Neural cell (in vitro differentiated cells): ENCODE data around the gene CMKLR1. TPM values are rescaled to one million over a fixed set of nuclear protein-coding genes. Genes with fewer than 3 reads are reported as not detected.

ENCODE experiments used
- H2AFZ ChIP-seq: fragments of 200-600, 300-800 bp; sonication (generic), shearing (Covaris generic); 2 replicates; pipeline ENCODE4 v1.6.0; 2014; ENCODE audit warnings: low read depth, mild to moderate bottlenecking, antibody characterized with exemption, low read length, moderate library complexity
- H3F3A ChIP-seq: fragments of 200-600 bp; shearing (Covaris generic); 2 replicates; pipeline ENCODE4 v1.6.1; 2016; ENCODE audit warnings: mild to moderate bottlenecking, moderate library complexity, mixed read lengths, antibody characterized with exemption, low read length; ENCODE audit not compliant: insufficient read depth, poor library complexity, severe bottlenecking
- H3K27ac ChIP-seq: fragments of 200-600, 300-800 bp; sonication (generic), shearing (Covaris generic); 2 replicates; pipeline ENCODE4 v1.5.1; 2014; ENCODE audit warnings: mild to moderate bottlenecking, low read length, moderate library complexity
- H3K27me3 ChIP-seq: fragments of 300-800, 200-600 bp; sonication (generic), shearing (Covaris generic); 2 replicates; pipeline ENCODE4 v1.6.0; 2014; ENCODE audit warnings: mild to moderate bottlenecking, low read depth, low read length, moderate library complexity; ENCODE audit not compliant: insufficient read depth
- H3K36me3 ChIP-seq: fragments of 300-800, 200-600 bp; sonication (generic), shearing (Covaris generic); 2 replicates; pipeline ENCODE4 v1.5.1; 2014; ENCODE audit warnings: mild to moderate bottlenecking, antibody characterized with exemption, low read length, moderate library complexity; ENCODE audit not compliant: insufficient read depth
- H3K4me2 ChIP-seq: fragments of 300-800, 200-600 bp; sonication (generic), shearing (Covaris generic); 2 replicates; pipeline ENCODE4 v1.6.0; 2014; ENCODE audit warnings: mild to moderate bottlenecking, low read length
- H3K4me3 ChIP-seq: fragments of 300-800, 200-600 bp; sonication (generic), shearing (Covaris generic); 2 replicates; pipeline ENCODE4 v1.5.1; 2014; ENCODE audit warnings: mild to moderate bottlenecking, low read length, moderate library complexity
- H3K79me2 ChIP-seq: fragments of 200-600 bp; shearing (Covaris generic); replicated peaks from 2 replicates; pipeline ENCODE4 v1.6.0; 2014; ENCODE audit warnings: mild to moderate bottlenecking, low read length, moderate library complexity; ENCODE audit not compliant: insufficient read depth
- H3K9ac ChIP-seq: fragments of 300-800, 200-600 bp; sonication (generic), shearing (Covaris generic); 2 replicates; pipeline ENCODE4 v1.6.1; 2016; ENCODE audit warnings: mild to moderate bottlenecking, low read length, mixed read lengths
- H3K9me2 ChIP-seq: fragments of 200-600 bp; shearing (Covaris generic); 2 replicates; pipeline ENCODE4 v1.6.1; 2016; ENCODE audit warnings: mild to moderate bottlenecking, low read length, mixed read lengths; ENCODE audit not compliant: insufficient read depth
- H3K9me3 ChIP-seq: fragments of 200-600, 300-800 bp; sonication (generic), shearing (Covaris generic); 2 replicates; pipeline ENCODE4 v1.6.1; 2016; ENCODE audit warnings: mild to moderate bottlenecking, mixed run types, low read length, moderate library complexity, mixed read lengths
- H4K20me1 ChIP-seq: fragments of 200-600 bp; shearing (Covaris generic); 2 replicates; pipeline ENCODE4 v1.6.1; 2016; ENCODE audit warnings: mild to moderate bottlenecking, mixed run types; ENCODE audit not compliant: insufficient read depth
- EP300 ChIP-seq: fragments of 450-650 bp; conservative IDR thresholded peaks from 2 replicates; pipeline ENCODE4 v1.6.1; 2014; ENCODE audit warnings: antibody characterized with exemption, mild to moderate bottlenecking, moderate library complexity; ENCODE audit not compliant: poor library complexity, severe bottlenecking
- EZH2 ChIP-seq: fragments of 200-600, 300-800 bp; shearing (Covaris generic), sonication (generic); IDR thresholded peaks from 2 replicates; pipeline ENCODE4 v1.6.1; 2014; ENCODE audit warnings: antibody characterized with exemption, low read length, borderline replicate concordance, mild to moderate bottlenecking; ENCODE audit not compliant: insufficient read depth, poor library complexity, severe bottlenecking
- MXI1 ChIP-seq: fragments of 450-650 bp; conservative IDR thresholded peaks from 2 replicates; pipeline ENCODE4 v1.6.1; 2014; ENCODE audit warnings: antibody characterized with exemption, mild to moderate bottlenecking; ENCODE audit not compliant: poor library complexity, severe bottlenecking
- POLR2AphosphoS5 ChIP-seq: IDR thresholded peaks from 2 replicates; pipeline ENCODE4 v1.6.1; 2012
- RAD21 ChIP-seq: fragments of 450-650 bp; conservative IDR thresholded peaks from 2 replicates; pipeline ENCODE4 v1.6.1; 2014; ENCODE audit warnings: antibody characterized with exemption, mild to moderate bottlenecking, moderate library complexity
- SMC3 ChIP-seq: fragments of 450-650 bp; conservative IDR thresholded peaks from 2 replicates; pipeline ENCODE4 v1.6.1; 2014; ENCODE audit warnings: antibody characterized with exemption, mild to moderate bottlenecking, moderate library complexity; ENCODE audit not compliant: poor library complexity
- TAF1 ChIP-seq: IDR thresholded peaks from 2 replicates; pipeline ENCODE4 v1.6.1; 2012; ENCODE audit warnings: low read depth
- polyA plus RNA-seq: library from polyadenylated mRNA; depleted of rRNA; stranded (reverse); fragments of >200 nt; gene quantifications from 2 replicates; pipeline ENCODE4 v1.2.3, GENCODE V29; 2014
- TF ChIP-seq, protein P1 (sequence below): IDR thresholded peaks from 2 replicates; pipeline ENCODE4 v1.6.1; 2012; ENCODE audit warnings: borderline replicate concordance
- TF ChIP-seq, protein P2 (sequence below): fragments of 450-650 bp; IDR thresholded peaks from 2 replicates; pipeline ENCODE4 v1.5.1; 2014; ENCODE audit warnings: antibody characterized with exemption, mild to moderate bottlenecking, moderate library complexity; ENCODE audit not compliant: poor library complexity, severe bottlenecking

The CMKLR1 gene
- polyA plus RNA-seq, 1 donor from 2014 or later: 0.06 TPM

DNA sequence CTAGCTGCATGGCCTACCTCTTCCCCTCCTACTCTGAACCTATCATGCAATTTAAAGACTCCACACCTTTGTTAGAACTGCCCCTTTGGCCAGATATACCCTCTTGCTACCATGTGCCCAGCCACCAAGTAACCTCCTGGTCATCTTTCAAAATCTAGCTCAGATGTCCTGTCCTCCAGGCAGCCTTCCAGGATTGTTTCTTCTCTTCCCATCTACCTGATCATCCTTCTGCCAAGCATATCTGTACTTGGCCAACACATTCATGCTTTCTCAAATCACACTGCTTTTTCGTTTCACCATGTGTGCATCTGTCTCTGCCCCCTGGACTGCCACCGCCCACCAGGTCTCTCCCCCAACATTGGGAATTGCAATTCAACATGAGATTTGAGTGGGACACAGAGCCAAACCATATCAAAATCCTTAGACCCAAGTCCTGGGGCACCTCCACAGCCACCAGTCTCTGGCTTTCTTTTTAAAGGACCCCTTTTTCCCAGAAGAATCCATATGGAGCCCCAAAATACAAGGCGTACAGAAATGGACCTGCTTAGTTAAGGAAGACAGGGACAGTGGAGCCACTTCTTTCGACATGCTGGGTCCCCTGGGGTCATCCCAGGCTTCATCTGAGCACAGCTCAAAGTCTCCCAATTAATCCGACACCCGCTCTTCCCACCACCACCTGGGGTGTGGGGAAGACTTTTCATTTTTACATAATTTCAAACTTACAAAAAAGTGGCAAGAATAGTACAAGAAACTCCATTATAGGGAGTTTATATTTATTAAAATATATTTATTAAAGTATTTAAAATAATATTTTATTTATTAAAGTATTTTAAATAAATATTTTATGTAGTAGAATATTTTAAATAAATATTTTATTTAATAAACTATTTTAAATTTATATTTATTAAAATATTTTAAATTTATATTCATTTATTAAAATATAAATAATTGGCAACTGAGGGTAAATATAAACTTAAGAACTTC lies 7.9 kb upstream of the CMKLR1 start:
- TF ChIP-seq POLR2AphosphoS5: no peak
- no peak for TF ChIP-seq TAF1
- no peak for TF ChIP-seq EP300
- no peak for TF ChIP-seq RAD21
- TF ChIP-seq, protein P1, sequence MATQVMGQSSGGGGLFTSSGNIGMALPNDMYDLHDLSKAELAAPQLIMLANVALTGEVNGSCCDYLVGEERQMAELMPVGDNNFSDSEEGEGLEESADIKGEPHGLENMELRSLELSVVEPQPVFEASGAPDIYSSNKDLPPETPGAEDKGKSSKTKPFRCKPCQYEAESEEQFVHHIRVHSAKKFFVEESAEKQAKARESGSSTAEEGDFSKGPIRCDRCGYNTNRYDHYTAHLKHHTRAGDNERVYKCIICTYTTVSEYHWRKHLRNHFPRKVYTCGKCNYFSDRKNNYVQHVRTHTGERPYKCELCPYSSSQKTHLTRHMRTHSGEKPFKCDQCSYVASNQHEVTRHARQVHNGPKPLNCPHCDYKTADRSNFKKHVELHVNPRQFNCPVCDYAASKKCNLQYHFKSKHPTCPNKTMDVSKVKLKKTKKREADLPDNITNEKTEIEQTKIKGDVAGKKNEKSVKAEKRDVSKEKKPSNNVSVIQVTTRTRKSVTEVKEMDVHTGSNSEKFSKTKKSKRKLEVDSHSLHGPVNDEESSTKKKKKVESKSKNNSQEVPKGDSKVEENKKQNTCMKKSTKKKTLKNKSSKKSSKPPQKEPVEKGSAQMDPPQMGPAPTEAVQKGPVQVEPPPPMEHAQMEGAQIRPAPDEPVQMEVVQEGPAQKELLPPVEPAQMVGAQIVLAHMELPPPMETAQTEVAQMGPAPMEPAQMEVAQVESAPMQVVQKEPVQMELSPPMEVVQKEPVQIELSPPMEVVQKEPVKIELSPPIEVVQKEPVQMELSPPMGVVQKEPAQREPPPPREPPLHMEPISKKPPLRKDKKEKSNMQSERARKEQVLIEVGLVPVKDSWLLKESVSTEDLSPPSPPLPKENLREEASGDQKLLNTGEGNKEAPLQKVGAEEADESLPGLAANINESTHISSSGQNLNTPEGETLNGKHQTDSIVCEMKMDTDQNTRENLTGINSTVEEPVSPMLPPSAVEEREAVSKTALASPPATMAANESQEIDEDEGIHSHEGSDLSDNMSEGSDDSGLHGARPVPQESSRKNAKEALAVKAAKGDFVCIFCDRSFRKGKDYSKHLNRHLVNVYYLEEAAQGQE: no peak
- TF ChIP-seq, protein P2, sequence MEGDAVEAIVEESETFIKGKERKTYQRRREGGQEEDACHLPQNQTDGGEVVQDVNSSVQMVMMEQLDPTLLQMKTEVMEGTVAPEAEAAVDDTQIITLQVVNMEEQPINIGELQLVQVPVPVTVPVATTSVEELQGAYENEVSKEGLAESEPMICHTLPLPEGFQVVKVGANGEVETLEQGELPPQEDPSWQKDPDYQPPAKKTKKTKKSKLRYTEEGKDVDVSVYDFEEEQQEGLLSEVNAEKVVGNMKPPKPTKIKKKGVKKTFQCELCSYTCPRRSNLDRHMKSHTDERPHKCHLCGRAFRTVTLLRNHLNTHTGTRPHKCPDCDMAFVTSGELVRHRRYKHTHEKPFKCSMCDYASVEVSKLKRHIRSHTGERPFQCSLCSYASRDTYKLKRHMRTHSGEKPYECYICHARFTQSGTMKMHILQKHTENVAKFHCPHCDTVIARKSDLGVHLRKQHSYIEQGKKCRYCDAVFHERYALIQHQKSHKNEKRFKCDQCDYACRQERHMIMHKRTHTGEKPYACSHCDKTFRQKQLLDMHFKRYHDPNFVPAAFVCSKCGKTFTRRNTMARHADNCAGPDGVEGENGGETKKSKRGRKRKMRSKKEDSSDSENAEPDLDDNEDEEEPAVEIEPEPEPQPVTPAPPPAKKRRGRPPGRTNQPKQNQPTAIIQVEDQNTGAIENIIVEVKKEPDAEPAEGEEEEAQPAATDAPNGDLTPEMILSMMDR: no peak
- TF ChIP-seq SMC3: no peak
- TF ChIP-seq EZH2: no peak
- no peak for TF ChIP-seq MXI1
- Histone ChIP-seq H2AFZ (no peak overlapping the region), H3K4me2 (no peak overlapping the region), H3K79me2 (no peaks in the 10 kb centered on the region), H4K20me1 (no peaks in the 10 kb centered on the region), H3K4me3 (no peak overlapping the region), H3K27me3 (no peaks in the 10 kb centered on the region), H3K36me3 (no peaks in the 10 kb centered on the region), H3K27ac (no peak overlapping the region), H3F3A (no peaks in the 10 kb centered on the region), H3K9me3 (no peaks in the 10 kb centered on the region), H3K9me2 (no peaks in the 10 kb centered on the region), H3K9ac (no peak overlapping the region)

DNA sequence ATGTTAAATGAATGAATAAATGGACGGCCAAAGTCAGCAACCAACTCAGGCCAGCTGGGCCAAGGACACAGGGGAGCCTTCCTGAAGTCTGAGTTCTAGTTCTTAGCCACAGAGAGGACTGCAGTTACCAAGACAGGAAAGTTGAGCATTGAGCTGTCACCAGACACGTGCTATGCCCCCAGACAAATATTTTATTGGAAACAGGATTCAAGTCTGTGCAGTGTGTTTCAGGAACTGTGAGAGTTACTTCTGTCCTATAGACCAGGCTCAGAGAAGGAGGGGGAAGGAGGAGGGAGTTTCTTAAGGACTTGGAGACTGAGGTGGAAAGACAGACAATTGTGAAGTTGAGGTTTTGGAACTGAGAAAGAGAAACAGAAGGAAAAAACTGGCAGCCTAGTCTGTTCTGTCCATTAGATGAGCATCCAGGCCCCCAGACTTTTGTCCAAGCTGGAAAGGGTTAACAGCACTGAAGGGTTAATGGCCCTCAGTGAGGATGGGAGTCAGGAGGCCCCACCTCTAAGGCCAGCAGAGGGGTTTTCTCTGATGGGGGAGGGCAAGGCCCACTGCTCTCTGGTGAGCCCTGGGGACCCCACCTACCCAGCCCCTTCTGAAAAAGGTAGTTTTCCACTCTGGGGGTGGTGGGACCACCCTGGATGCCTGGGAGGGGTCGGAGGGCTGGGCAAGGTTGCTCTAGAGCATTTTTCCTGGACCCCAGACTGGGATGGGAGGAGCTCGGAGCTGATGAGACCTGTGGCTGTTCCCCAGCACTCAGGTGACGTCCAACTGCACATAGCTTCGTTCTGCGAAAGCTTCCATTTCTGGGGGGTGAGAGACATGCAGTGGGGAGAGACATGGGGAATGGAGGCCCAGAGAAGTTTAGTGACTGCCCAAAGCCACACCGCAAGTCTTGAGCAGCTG lies 6.9 kb upstream of the CMKLR1 start:
- no peaks in the 10 kb centered on the region for H3F3A ChIP-seq
- no peaks in the 10 kb centered on the region for H4K20me1 ChIP-seq
- H3K9me3 ChIP-seq: no peaks in the 10 kb centered on the region
- no peak overlapping the region for H3K27ac ChIP-seq
- H3K79me2 ChIP-seq: no peaks in the 10 kb centered on the region
- H2AFZ ChIP-seq: no peak overlapping the region
- TF ChIP-seq MXI1 (no peak), RAD21 (no peak)
- TF ChIP-seq, protein P2: no peak
- TF ChIP-seq, protein P1: no peak
- no peak overlapping the region for H3K9ac ChIP-seq
- H3K4me2 ChIP-seq: no peak overlapping the region
- no peak overlapping the region for H3K4me3 ChIP-seq
- H3K27me3 ChIP-seq: no peaks in the 10 kb centered on the region
- no peaks in the 10 kb centered on the region for H3K9me2 ChIP-seq
- H3K36me3 ChIP-seq: no peaks in the 10 kb centered on the region
